HT-29 (cell line): Measurements from ENCODE around the gene MORN5. TPM values are rescaled to one million over a fixed set of nuclear protein-coding genes. Genes with fewer than 3 reads are reported as not detected.
"Not testable (repeated sequence)": the region's sequence is repeated elsewhere in the genome, so short reads cannot be mapped to it uniquely, and the experiment has no call there.

Source experiments
- DNase-seq: peaks from one replicate; pipeline ENCODE4 v3.0.0-alpha.2; 2015; ENCODE audit warnings: low spot score
- total RNA-seq: library from RNA; depleted of rRNA; stranded (reverse); fragments of >200 nt; shearing (Covaris generic); gene quantifications from 2 replicates; pipeline ENCODE4 v1.2.3, GENCODE V29; 2014; rRNA removed

Gene MORN5
- total RNA-seq, result not detected in 2 replicates

GRCh38 chr9:122159026-122159924 lies at the start of gene MORN5, which contains the start of gene NDUFA8:
Gene MORN5 (plus strand): TSS chr9:122159908. CDS start chr9:122159973, 65 bp downstream.
Gene NDUFA8 (minus strand): TSS chr9:122159779. CDS start chr9:122159677, 102 bp downstream.
- DNase-seq, result peak; percentile 97

GRCh38 chr9:122110100-122110833 lies 49.4 kb upstream of the MORN5 start:
- DNase-seq, result no peak

DNA sequence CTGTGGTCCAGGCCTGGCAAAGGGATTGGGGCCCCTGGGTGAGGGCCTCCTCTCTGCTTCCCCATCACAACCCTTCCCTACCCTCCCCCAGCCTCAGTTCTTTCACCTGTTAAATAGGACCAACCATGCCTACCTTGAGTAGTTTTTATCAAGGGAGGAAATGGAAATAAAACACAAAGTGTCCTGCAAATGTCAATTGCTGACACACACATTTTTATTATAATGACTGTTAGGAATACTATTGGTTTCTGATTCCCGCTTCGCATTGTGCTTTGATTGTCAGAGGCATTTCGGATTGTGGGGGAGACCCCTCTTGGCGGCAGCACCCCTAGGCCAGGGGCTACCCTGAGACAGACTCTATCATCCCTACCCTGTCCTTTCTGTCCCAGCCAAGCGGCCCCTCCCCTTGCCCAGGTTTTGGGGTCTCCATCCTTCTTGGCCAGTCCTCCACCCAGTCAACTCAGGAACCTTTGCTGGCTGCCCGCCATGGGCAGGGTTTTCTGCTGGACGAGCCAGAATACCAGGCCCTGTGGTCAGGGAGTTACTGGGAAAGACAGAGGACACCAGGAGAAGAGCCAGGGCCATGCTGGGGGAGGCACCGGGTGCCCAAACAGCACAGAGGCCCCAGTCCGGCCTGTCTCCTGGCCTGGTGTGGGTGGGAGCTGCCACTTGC lies 48.2 kb upstream of the MORN5 start:
- DNase-seq, result no peak

- no peak for DNase-seq
Observed at GRCh38 chr9:122112238-122112637, 47.5 kb upstream of the MORN5 start.

- no peak for DNase-seq
Observed at GRCh38 chr9:122113574-122113973, 46.1 kb upstream of the MORN5 start.

DNA sequence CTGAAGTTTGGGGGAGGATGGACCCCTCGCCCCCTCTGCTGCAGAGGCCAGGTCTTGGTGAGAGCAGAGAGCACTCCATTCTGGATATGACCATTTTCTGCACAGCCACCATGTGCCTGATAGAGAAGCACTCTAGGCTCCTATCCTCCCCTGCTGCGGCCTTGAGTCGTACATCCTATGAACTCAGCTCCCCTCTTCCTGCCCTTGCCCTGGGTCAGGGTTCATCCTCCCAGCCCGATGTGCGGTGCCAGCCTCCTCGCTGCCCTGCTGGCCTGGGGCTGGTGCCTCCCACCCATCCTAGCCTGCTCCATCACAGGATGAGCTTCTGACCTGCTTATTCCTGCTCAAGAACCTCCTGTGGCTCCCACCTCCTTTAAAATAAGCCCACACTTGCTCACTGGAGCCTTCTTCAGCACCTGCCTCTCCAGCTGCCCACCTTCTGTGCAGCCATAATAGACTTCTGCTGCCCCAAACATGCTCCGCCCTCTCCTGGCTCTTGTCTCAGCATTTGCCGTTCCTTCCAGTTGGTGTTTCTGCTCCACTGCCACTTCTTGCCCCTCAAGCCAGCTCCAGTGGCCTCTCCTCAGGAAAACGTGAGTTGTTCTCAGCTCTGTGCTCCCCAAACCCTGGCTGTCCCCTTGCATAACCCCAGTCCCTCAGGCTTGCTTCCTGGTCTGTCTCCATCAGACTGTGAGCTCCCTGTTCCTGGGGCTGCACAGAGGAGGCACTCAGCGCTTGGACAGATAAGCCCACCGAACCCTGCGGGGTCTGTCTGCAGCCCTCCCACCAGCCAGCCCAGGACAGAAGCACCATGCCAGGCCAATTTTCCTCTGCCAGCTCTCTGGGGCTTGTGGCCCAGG lies 44.3 kb upstream of the MORN5 start:
- no peak for DNase-seq

- no peak for DNase-seq
Observed at GRCh38 chr9:122116040-122116439, 43.7 kb upstream of the MORN5 start.

DNA sequence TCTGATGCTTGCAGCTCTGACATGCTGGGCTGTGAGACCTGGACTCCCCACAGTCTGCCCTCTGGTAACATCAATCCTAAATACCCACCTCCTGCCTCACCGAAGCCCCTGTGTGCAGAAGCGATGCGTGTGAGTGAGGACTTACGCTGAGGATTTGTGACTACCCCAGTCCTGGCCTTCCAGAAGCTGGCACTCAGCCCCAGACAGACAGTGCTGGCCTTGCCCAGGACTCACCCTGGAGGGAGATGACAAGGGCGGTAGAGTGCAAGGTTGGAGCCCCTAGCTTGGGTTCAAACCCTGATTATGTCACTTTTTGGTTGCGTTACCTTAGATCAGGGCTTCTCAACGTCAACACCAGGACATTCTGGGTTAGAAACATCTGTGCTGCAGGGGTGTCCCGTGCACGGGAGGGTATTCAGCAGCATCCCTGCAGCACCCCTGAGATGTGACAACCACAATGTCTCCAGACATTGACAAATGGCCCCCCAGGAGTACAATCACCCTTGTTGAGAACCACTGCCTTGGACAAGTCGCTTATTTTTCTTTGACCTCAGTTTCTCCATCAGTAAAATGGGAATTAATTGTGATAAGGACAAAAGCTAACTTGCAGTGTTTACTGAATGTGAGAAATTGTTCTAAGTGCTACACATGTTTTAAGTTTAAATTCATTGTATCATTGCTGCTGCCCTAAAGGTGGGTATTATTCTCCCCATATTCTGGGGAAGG lies 43.1 kb upstream of the MORN5 start:
- no peak for DNase-seq

DNA sequence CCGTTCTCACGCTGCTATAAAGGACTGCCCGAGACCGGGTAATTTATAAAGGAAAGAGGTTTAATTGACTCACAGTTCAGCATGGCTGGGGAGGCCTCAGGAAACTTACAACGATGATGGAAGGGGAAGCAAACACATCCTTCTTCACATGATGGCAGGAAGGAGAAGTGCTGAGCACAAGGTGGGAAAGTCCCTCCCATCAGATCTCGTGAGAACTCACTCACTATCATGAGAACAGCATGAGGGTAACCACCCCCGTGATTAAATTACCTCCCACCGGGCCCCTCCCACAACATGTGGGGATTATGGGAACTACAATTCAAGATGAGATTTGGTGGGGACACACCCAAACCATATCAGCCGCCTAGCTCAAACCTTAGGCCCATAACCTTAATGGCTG lies 42.5 kb upstream of the MORN5 start:
- not testable (repeated sequence) for DNase-seq

DNA sequence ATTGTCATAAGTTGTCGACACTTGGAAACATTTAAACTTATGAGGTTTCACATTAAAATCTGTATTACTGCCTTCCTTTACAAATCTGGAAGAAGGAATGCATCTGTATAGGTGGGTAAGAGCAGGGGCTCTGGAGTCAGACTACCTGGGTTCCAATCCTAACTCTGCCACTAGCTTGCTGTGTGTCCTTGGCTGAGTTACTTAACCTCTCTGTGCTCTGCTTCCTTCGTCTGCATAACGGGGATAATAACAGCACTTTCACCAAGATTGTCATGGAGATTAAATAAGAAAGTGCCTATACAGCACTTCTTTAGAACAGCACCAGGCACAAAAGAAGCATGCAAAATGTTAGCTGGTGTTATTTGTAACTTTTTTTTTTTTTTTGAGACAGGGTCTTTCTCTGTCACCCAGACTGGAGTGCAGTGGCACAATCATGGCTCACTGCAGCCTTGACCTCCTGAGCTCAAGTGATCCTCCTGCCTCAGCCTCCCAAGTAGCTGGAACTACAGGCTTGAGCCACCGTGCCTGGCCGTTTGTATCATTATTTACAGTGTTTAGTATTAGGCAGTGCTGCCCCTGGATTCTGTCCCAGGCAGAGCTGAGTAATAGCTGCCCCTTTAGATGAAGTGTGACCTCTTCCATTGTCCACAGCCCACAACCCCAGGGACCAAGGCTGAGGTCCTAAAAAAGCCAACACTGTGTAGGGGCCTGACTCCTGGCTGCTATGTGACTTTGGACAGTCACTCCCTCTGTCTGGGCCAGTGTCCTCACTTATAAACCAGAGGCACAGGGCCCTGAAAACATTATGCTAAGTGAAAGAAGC lies 41.2 kb upstream of the MORN5 start:
- no peak for DNase-seq

GRCh38 chr9:122119166-122119521 lies 40.6 kb upstream of the MORN5 start:
- no peak for DNase-seq

- no peak for DNase-seq
Observed at GRCh38 chr9:122119721-122120120, 40.0 kb upstream of the MORN5 start.

- DNase-seq, result no peak
Observed at GRCh38 chr9:122120316-122121071, 39.2 kb upstream of the MORN5 start.

DNA sequence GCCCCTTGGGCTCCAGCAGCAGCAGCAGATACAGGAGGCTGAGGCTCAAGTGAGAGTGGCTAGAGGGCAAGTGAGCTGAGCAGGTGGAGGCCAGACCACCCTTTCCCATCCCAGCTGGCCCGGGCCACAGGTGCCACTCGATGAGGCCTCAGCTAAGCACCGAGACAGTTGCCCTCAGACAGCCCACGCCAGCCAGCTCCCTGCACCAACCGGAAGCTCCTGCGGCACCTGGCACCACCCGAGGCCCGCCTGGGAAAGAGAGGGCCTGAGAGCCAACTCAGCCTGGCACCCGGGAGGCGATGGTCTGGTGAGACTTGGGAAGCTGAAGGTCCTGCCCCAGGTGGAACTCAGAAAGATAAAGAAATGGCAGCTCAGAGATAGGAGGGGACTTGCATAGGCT lies 38.3 kb upstream of the MORN5 start:
- no peak for DNase-seq

DNA sequence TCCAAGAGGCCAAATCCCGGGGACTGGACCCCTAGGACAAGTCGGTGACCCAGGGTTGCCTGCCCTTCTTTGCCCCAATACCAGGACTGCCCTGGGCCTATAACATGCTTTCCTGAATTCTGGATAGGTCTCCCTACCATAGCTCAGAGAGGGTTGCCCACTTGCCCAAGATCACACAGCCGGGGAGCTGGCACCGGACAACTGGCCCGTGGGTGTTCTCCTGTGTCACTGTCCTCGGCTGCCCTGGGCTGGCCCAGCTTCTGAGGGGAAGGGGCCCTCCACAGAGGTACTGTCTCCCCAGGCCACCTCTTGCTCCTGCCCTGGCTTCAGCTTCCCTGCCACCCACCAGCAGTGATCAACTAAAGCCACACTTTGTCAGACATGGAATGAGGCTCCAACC lies 37.8 kb upstream of the MORN5 start:
- no peak for DNase-seq

DNA sequence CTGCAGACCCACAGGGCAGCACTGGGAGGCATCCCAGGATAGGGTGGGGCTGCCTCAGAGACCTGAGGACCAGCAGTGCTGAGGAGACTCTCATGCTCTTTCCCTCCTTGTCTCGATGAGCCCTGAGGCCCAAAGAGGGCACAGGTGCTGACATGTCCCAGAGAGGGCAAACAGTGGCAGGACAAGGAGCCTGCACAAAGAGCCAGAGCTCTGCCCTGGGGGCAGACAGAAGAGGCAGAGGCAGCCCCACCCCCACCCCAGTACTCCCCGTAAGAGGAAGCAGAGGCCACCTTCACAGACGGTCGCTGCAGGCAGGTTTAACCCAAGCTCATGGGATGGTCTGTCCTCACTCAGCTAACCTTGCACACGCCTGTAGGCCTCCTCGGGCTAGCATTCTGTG lies 37.2 kb upstream of the MORN5 start:
- DNase-seq, result no peak

DNA sequence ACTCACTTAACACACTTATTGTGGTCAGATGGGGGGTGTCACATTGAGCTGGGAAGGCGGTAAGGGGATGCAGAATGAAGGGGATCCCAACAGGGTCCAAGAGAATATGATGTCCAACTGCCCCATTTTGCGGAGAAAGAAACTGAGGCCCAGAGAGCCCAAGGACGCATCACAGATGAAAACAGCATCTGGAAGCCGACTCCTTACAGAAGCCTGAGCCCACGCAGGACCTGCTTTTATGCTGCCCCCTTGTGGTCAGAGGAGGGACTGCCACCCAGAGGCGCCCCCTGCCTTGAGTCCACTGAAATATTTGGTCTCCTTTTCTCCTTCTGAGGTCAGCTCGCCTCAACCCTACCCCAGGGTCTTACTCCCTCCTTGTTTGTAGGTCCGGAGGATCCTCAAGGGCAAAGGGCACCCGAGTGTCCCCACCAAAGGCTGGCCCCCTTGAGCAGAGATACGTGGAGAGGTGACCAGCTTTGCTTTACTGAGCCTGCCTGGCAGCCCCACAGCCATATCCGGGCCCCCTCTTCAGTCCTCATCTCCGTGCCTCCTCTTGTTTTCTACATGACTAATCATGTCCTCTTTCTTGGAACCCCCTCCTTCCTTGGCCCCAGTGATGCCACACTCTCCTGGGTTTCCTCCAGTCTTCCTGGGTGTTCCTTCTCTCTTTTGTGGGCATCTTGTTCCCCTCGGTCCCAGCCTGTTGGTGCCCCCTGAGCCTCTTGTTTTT lies 36.6 kb upstream of the MORN5 start:
- peak; percentile 73 for DNase-seq

DNA sequence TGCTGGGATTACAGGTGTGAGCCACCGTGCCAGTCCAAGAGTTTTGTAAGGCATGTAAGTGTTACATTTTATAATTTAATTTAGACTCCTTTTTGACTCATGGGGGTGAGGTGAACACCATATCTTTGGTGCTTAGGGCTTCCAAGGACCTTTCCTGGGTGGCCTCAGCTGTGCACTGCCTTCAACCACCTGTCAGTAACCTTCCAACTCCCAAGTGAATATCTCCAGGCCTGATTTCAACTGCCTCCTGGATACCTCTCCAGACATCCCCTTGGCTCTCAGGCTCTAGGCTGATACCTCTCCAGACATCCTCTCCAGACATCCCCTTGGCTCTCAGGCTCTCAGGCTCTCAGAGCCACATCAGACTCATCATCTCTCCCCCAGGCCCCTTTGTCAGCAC lies 35.7 kb upstream of the MORN5 start:
- no peak for DNase-seq
